CD4-positive, alpha-beta T cell (primary cell): ENCODE results near the gene HMGB1. TPM values are rescaled to one million over a fixed set of nuclear protein-coding genes. Genes with fewer than 3 reads are reported as not detected.
A peak's percentile ranks its signal among the peaks of the same experiment; 100 is the strongest.

Experiments used
- ATAC-seq: fragments of 200-7000 bp; cut with Tn5 transposase; one replicate; pipeline ENCODE4 v1.10.0; 2022; ENCODE audit warnings: mild to moderate bottlenecking; ENCODE audit not compliant: poor library complexity
- CTCF ChIA-PET: fragments of 350-600 bp; sonication (Branson Sonifier 250); formaldehyde crosslinking; loops from one replicate; lab custom pipeline; 2021; ENCODE audit warnings: antibody characterized with exemption, inconsistent platforms; lab: Charles Lee
- POLR2A ChIA-PET: fragments of 350-600 bp; sonication (Branson Sonifier 250); formaldehyde crosslinking; loops from one replicate; lab custom pipeline; 2021; ENCODE audit warnings: antibody characterized with exemption, inconsistent platforms; lab: Charles Lee
- DNase-seq, 14 experiments: peaks; one replicate each; pipeline ENCODE4 v3.0.0-alpha.2; 2013 to 2020; ENCODE audit warnings: mixed read lengths in 2 of 14
- H3K27ac ChIP-seq, 2 donors: one replicate each; pipeline versions ENCODE4 v1.5.1 to v1.7.0; 2013; ENCODE audit warnings: low read length in 2 of 2, low read depth in 1 of 2, mild to moderate bottlenecking in 1 of 2
- H3K27me3 ChIP-seq, 2 experiments: 1 replicate in 1 of 2; 2 replicates in 1 of 2; pipeline versions ENCODE4 v1.6.1 to v1.7.0; 2013; ENCODE audit warnings: low read length in 2 of 2, control low read depth in 1 of 2, mild to moderate bottlenecking in 1 of 2, moderate library complexity in 1 of 2; ENCODE audit not compliant: insufficient read depth in 2 of 2, control insufficient read depth in 1 of 2
- H3K36me3 ChIP-seq: one replicate; pipeline ENCODE4 v1.6.1; 2013; ENCODE audit warnings: low read length, control low read depth; ENCODE audit not compliant: insufficient read depth
- H3K4me1 ChIP-seq: one replicate; pipeline ENCODE4 v1.6.1; 2013; ENCODE audit warnings: low read length, control low read depth; ENCODE audit not compliant: insufficient read depth
- H3K4me3 ChIP-seq: one replicate; pipeline ENCODE4 v1.5.1; 2013; ENCODE audit warnings: mild to moderate bottlenecking, low read length, moderate library complexity
- H3K9me3 ChIP-seq, 2 experiments: 1 replicate in 1 of 2; 2 replicates in 1 of 2; pipeline versions ENCODE4 v1.6.1 to v1.7.0; 2013; ENCODE audit warnings: low read length in 2 of 2, mild to moderate bottlenecking in 2 of 2, control low read depth in 1 of 2, moderate library complexity in 1 of 2; ENCODE audit not compliant: control insufficient read depth in 1 of 2, insufficient read depth in 1 of 2
- H3K27ac Mint-ChIP-seq: one replicate; pipeline ENCODE4 v1.8.0; 2020; ENCODE audit warnings: mixed read lengths
- H3K27me3 Mint-ChIP-seq: one replicate; pipeline ENCODE4 v1.8.0; 2021; ENCODE audit warnings: mixed read lengths
- H3K36me3 Mint-ChIP-seq: one replicate; pipeline ENCODE4 v1.8.0; 2021; ENCODE audit warnings: low read depth, mixed read lengths
- H3K4me1 Mint-ChIP-seq: one replicate; pipeline ENCODE4 v1.8.0; 2021; ENCODE audit warnings: low read depth, mixed read lengths
- H3K4me3 Mint-ChIP-seq: one replicate; pipeline ENCODE4 v1.8.0; 2020; ENCODE audit warnings: mild to moderate bottlenecking, mixed read lengths
- H3K9me3 Mint-ChIP-seq: one replicate; pipeline ENCODE4 v1.8.0; 2020; ENCODE audit warnings: mixed read lengths
- CTCF ChIP-seq: fragments of 200-600 bp; IDR thresholded peaks from one replicate; pipeline ENCODE4 v1.8.0; 2022; ENCODE audit warnings: antibody characterized with exemption, mild to moderate bottlenecking
- intact Hi-C, 2 experiments: fragments of 100-400 bp; cut with DNase I in 1 of 2; cut with micrococcal nuclease in 1 of 2; formaldehyde crosslinking; loops; one replicate each; pipeline versions ENCODE4 v1.15.1 to v1.9.0; 2023 to 2025; cut with DNase I, micrococcal nuclease
- total RNA-seq, 174 experiments: library from RNA in 2 of 174; stranded (reverse) in 2 of 174; gene quantifications; one replicate each; pipeline ENCODE4 v1.2.3 and lab custom pipeline; 2021 to 2026

The HMGB1 gene
- total RNA-seq, 2 experiments from 2014 or later, result 448 to 465 TPM

GRCh38 chr13:30409886-30410704 lies 55.6 kb downstream of the HMGB1 start:
- Mint-ChIP-seq H3K9me3 (no peaks in the 10 kb centered on the region), H3K4me1 (peaks cover 41% of the 10 kb centered on the region), H3K27me3 (no peaks in the 10 kb centered on the region), H3K36me3 (no peaks in the 10 kb centered on the region), H3K4me3 (no peak overlapping the region), H3K27ac (peak overlapping the region; percentile 78)
- Histone ChIP-seq H3K4me1 (peaks cover 20% of the 10 kb centered on the region), H3K4me3 (no peak overlapping the region), H3K36me3 (no peaks in the 10 kb centered on the region), H3K27ac (no peak overlapping the region), H3K9me3 (no peaks in the 10 kb centered on the region), H3K27me3 (no peaks in the 10 kb centered on the region)
- intact Hi-C loops, result loop anchor here (2.0 to 10.0 kb wide), 7 partner anchors 13 to 392 kb away; partner anchors contain the start of gene UBE2L5 (in 1 of the 2)
- ChIA-PET POLR2A (interaction anchor here (1.0 to 2.5 kb wide), 3 partner anchors 34 to 38 kb away, joined by 3 to 11 read pairs (median 5); no protein-coding TSS in a partner anchor), CTCF (interaction anchor here (0.7 kb wide), 1 partner anchor 96 kb away, joined by 3 read pairs; no protein-coding TSS in a partner anchor)
- no peak for DNase-seq
- ATAC-seq, result no peak
- no peak for TF ChIP-seq CTCF

- peak; percentile 63 for TF ChIP-seq CTCF
- Histone ChIP-seq H3K36me3 (no peaks in the 10 kb centered on the region), H3K4me1 (peaks cover 20% of the 10 kb centered on the region), H3K27ac (peak overlapping the region in 1 of 2 donors; percentile 76), H3K9me3 (no peaks in the 10 kb centered on the region), H3K27me3 (no peaks in the 10 kb centered on the region), H3K4me3 (peak overlapping the region; percentile 37)
- H3K9me3 Mint-ChIP-seq, result no peaks in the 10 kb centered on the region
- peak overlapping the region; percentile 76 for H3K4me3 Mint-ChIP-seq
- peaks cover 40% of the 10 kb centered on the region for H3K4me1 Mint-ChIP-seq
- ATAC-seq, result peak; percentile 91
- CTCF ChIA-PET, result interaction anchor here (0.8 to 2.6 kb wide), 9 partner anchors 9 to 394 kb away, joined by 3 to 13 read pairs (median 5); partner anchors contain the start of gene KATNAL1
- no peaks in the 10 kb centered on the region for H3K36me3 Mint-ChIP-seq
- intact Hi-C loops, result loop anchor here (1.0 to 10.0 kb wide), 8 partner anchors 14 to 394 kb away; partner anchors contain the start of gene UBE2L5 (in 1 of the 2)
- POLR2A ChIA-PET, result interaction anchor here (0.6 to 5.2 kb wide), 13 partner anchors 9 to 276 kb away, joined by 3 to 44 read pairs (median 5); partner anchors contain the start of genes HMGB1, UBE2L5 and USPL1
- DNase-seq, result peak; percentile 83 to 96 (median 88)
- H3K27me3 Mint-ChIP-seq, result no peaks in the 10 kb centered on the region
- H3K27ac Mint-ChIP-seq, result peak overlapping the region; percentile 78
Observed at GRCh38 chr13:30408319-30409101, 57.2 kb downstream of the HMGB1 start.
